Measurements from ENCODE around the gene FERMT1.

- no peak for TF ChIP-seq GATA3 (IDR thresholded peaks at IDR 0.05; ENCODE audit: low read depth, low read length)
- no peak for TF ChIP-seq GATA2 (IDR thresholded peaks at IDR 0.05; ENCODE audit: low read depth, low read length)
These were observed 84.6 kb downstream of the FERMT1 start for GRCh38 chr20:6038256-6038655.
